MG63 (cell line): ENCODE results near the gene KRT86. TPM values are rescaled to one million over a fixed set of nuclear protein-coding genes. Genes with fewer than 3 reads are reported as not detected.
"Not testable (repeated sequence)": the region's sequence is repeated elsewhere in the genome, so short reads cannot be mapped to it uniquely, and the experiment has no call there.

Source experiments
- DNase-seq: peaks from one replicate; pipeline ENCODE4 v3.0.0-alpha.2; 2020
- H3K27me3 ChIP-seq: fragments of 250-450 bp; sonication (Bioruptor Pico); 2 replicates; pipeline ENCODE4 v1.5.1; 2020; ENCODE audit warnings: mild to moderate bottlenecking, moderate library complexity
- H3K36me3 ChIP-seq: fragments of 250-450 bp; sonication (Bioruptor Pico); 2 replicates; pipeline ENCODE4 v1.5.1; 2020; ENCODE audit warnings: mild to moderate bottlenecking, moderate library complexity
- H3K4me3 ChIP-seq: fragments of 250-450 bp; sonication (Bioruptor Pico); 2 replicates; pipeline ENCODE4 v1.5.1; 2020; ENCODE audit warnings: mild to moderate bottlenecking, moderate library complexity
- H3K9me3 ChIP-seq: fragments of 250-450 bp; sonication (Bioruptor Pico); 2 replicates; pipeline ENCODE4 v1.5.1; 2020; ENCODE audit warnings: mild to moderate bottlenecking, moderate library complexity
- total RNA-seq: library from RNA; depleted of rRNA; stranded (reverse); fragments of >200 nt; shearing (Covaris generic); gene quantifications from 2 replicates; pipeline ENCODE4 v1.2.3, GENCODE V29; 2014; ENCODE audit warnings: low replicate concordance

KRT86 gene
- total RNA-seq, 1 experiment from 2014 or later: 13.6 TPM

GRCh38 chr12:52277486-52278245, 3.2 kb downstream of the KRT86 start:
- no peak for DNase-seq
- H3K27me3 ChIP-seq: no peaks in the 10 kb centered on the region
- H3K4me3 ChIP-seq: no peak overlapping the region
- H3K9me3 ChIP-seq: no peaks in the 10 kb centered on the region
- no peaks in the 10 kb centered on the region for H3K36me3 ChIP-seq

GRCh38 chr12:52278575-52279421, 4.4 kb downstream of the KRT86 start:
- Histone ChIP-seq H3K9me3 (no peaks in the 10 kb centered on the region), H3K27me3 (no peaks in the 10 kb centered on the region), H3K36me3 (no peaks in the 10 kb centered on the region), H3K4me3 (no peak overlapping the region)
- DNase-seq: peak; percentile 79

GRCh38 chr12:52279422-52280318, 5.2 kb downstream of the KRT86 start:
- DNase-seq: no peak
- Histone ChIP-seq H3K36me3 (no peaks in the 10 kb centered on the region), H3K4me3 (no peak overlapping the region)

DNA sequence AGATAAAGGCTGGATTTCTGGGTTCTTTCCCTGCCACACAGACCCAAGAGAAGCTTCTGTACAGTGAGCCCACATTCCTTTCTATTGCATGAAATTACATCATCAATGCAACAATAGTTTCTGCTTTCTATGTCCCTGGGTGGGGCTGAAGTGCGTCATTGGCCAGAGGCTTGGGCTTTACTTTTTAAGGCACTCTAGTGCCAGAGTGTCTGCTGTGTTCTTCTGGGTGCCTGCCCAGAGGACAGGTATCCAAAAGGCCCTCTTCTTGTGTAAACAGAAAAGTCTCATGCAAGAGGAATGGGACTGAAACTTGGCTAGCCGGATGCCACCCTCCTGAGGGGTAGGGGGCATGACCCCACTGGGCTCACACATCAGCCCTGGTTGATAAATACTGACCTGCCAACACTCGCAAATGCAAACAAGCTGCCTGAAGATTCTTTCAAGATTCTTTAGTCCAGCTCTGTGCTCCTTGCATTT, 5.9 kb downstream of the KRT86 start:
- no peak overlapping the region for H3K4me3 ChIP-seq
- peak; percentile 97 for DNase-seq
- no peaks in the 10 kb centered on the region for H3K36me3 ChIP-seq
- H3K9me3 ChIP-seq: no peaks in the 10 kb centered on the region
- H3K27me3 ChIP-seq: no peaks in the 10 kb centered on the region

More at GRCh38 chr12:52279422-52280318, 5.2 kb downstream of the KRT86 start:
- H3K9me3 ChIP-seq: no peaks in the 10 kb centered on the region
- no peaks in the 10 kb centered on the region for H3K27me3 ChIP-seq

- Histone ChIP-seq H3K4me3 (no peak overlapping the region), H3K9me3 (no peaks in the 10 kb centered on the region), H3K27me3 (no peaks in the 10 kb centered on the region), H3K36me3 (no peaks in the 10 kb centered on the region)
- peak; percentile 98 for DNase-seq
Measured at GRCh38 chr12:52280796-52281560, 6.5 kb downstream of the KRT86 start.

DNA sequence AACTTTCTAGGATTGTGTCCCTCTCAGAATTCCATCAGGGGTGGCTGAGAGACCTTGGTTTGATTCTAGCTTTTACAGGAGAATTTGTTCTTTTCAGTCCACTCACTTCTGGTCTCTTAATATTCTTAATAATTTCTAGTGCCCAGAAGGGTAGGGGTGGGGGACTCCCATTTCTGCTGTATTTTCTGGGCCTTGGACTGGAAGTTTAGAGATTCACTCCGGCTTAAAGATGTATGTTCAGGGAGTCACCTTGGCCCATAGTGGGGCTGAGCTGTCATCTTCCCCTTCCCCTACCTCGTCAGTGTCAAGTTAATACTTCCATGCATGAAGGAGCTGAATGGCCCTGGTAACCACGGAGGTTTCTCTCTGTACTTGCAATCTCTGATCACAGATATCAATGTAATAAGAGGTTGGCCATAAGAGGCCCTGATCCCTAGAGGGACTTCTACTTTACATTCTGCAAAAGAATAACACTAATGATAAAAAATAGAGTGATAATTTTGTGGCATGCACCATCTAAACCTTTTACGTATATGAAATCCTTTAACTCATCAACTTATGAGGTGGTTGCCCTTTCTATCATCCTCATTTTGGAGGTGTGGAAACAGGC, 10.2 kb downstream of the KRT86 start:
- DNase-seq: no peak
- no peaks in the 10 kb centered on the region for H3K9me3 ChIP-seq
- no peaks in the 10 kb centered on the region for H3K27me3 ChIP-seq
- H3K36me3 ChIP-seq: no peaks in the 10 kb centered on the region
- no peak overlapping the region for H3K4me3 ChIP-seq

DNA sequence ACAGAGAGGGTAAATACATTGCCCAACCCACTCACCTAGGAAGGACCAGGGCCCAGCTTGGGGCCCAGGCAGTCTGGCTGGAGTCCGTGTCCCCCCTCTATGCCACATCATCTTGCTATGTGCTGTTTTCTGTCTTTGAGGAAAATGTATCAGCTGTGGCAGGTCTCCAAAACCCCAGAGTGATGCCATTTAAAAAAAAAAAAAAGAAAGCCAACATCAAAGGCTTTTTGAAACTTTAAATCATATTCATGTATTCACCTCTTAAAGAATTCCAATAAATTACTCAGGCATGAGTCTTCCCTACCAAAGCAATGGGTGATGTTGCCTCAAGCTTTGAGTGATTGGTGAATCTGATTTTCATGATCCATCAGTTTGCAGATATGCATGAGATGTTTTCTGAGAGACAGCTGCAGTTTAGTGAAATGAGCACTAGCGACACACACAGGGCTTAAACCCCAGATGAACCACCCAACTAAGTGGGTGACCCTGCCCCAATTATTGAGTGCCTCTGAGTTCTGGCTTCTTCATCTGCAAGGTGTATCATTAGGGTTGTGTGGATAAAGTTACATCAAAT, 10.8 kb downstream of the KRT86 start:
- no peaks in the 10 kb centered on the region for H3K9me3 ChIP-seq
- H3K4me3 ChIP-seq: no peak overlapping the region
- H3K36me3 ChIP-seq: no peaks in the 10 kb centered on the region
- DNase-seq: peak; percentile 68
- no peaks in the 10 kb centered on the region for H3K27me3 ChIP-seq

- H3K36me3 ChIP-seq: no peaks in the 10 kb centered on the region
- H3K27me3 ChIP-seq: no peaks in the 10 kb centered on the region
- DNase-seq: no peak
- H3K4me3 ChIP-seq: no peak overlapping the region
- H3K9me3 ChIP-seq: no peaks in the 10 kb centered on the region
Measured at GRCh38 chr12:52285851-52286530, 11.5 kb downstream of the KRT86 start.

DNA sequence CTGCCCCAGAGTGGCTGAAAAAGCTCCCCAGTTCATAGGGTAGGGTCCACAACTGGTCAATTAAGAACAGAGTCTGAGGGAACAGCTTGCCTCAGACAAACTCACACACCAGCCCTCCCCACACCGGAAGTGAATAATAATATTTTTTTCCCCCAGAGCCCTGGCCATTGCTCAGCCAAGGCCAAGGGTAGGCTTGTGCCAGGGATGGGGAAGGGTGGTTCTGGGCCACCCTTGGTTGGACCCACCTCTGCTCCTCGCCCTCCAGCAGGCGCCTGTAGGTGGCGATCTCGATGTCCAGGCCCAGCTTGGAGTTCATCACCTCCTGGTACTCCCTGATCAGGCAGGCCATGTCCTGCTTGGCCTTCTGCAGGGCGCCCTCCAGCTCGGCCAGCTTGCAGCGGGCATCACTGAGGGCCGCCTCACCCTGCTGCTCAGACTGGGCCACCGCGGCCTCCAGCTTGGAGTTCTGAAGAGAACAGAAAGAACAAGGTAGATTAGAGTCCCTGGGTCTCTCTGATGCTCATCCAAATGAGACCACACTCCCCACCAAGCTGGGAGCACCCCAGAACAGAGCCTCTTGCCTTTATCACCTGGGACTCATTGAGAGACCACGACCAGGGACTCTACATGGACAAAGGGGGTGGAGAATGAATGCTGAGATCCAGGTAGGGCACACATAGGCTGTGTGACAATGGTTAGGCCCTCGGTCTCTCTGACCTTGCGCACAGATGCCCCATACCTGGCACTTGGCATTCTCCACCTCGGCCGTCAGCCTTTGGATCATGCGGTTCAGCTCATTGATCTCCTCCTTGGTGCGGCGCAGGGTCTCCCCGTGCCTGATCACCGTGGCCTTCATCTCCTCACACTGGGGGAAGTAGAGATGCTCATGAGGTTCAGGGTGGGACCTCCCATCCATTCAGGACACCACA, 12.7 kb downstream of the KRT86 start:
- not testable (repeated sequence) for H3K4me3 ChIP-seq, H3K27me3 ChIP-seq, DNase-seq, H3K36me3 ChIP-seq, H3K9me3 ChIP-seq

GRCh38 chr12:52287816-52288805, 13.7 kb downstream of the KRT86 start:
- H3K27me3 ChIP-seq, DNase-seq, H3K4me3 ChIP-seq, H3K9me3 ChIP-seq, H3K36me3 ChIP-seq: not testable (repeated sequence)

GRCh38 chr12:52290483-52291134, 16.2 kb downstream of the KRT86 start:
- H3K4me3 ChIP-seq, H3K36me3 ChIP-seq, DNase-seq, H3K27me3 ChIP-seq, H3K9me3 ChIP-seq: not testable (repeated sequence)

DNA sequence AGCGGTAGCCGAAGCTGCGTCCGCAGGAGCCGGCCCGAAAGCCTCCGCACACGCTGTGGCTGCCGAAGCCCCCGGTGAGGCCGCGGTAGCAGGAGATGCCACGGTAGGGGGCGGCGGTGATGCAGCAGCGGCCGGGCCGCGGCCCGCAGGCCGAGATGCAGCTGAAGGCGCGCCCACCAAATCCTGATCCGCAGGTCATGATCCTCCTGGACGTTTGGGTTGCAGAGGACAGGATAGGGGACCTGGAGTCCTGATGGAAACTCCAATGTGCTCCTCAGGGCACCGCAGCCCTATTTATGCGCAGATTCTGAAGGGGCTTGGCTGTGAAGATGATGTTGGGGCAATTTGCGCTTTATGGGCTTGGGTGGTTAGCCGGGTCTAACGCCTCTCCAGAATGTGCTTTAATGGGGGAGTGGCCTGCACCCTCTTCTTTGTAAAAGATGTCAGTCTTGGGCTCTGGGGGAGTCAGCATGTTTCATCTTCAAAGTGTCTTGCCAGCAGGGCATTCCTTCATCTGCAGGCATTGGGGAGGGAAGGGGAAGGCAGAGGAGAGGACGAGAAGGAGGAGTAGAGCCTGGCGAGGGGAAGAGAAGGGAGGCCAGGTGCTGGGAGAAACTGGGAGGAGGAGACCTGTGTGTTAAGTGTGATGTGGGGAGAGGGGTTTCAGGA, 17.0 kb downstream of the KRT86 start, which contains the start of gene KRT81:
TSS of gene KRT81 (minus strand) at position 268 of the 669 bp plus-strand sequence. CDS start at position 199, 69 bp downstream.
- Histone ChIP-seq H3K36me3 (no peaks in the 10 kb centered on the region), H3K27me3 (no peaks in the 10 kb centered on the region), H3K4me3 (no peak within 1 kb of the TSS), H3K9me3 (no peaks in the 10 kb centered on the region)
- no peak for DNase-seq
